ENCODE measurements around the gene MYBPH.

DNA sequence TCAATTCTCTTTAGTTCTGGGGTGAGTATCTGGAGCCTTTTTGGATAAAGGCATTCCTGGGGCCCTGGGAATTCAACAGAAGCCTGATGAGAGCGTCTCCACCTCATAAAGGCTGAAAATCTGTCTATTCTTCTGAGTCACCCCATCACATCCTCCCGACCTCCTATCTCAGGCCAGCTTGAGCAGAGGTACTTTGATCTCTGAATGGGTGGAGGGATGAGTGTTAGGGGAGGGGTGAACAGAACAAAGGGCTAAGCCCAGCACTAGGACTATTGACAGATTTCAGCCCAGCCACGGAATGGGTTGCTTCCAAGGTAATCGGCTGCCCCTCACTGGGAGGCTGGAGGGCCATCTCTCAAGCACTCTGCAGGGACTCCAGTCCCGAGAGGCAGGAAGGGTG is 2.5 kb upstream of the MYBPH start:
- no peak for TF ChIP-seq KDM1A (IDR thresholded peaks at IDR 0.05; ENCODE audit: low read depth)
- TF ChIP-seq, protein P1, sequence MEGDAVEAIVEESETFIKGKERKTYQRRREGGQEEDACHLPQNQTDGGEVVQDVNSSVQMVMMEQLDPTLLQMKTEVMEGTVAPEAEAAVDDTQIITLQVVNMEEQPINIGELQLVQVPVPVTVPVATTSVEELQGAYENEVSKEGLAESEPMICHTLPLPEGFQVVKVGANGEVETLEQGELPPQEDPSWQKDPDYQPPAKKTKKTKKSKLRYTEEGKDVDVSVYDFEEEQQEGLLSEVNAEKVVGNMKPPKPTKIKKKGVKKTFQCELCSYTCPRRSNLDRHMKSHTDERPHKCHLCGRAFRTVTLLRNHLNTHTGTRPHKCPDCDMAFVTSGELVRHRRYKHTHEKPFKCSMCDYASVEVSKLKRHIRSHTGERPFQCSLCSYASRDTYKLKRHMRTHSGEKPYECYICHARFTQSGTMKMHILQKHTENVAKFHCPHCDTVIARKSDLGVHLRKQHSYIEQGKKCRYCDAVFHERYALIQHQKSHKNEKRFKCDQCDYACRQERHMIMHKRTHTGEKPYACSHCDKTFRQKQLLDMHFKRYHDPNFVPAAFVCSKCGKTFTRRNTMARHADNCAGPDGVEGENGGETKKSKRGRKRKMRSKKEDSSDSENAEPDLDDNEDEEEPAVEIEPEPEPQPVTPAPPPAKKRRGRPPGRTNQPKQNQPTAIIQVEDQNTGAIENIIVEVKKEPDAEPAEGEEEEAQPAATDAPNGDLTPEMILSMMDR (IDR thresholded peaks at IDR 0.05) = no peak
- no peak for TF ChIP-seq POLR2A (IDR thresholded peaks at IDR 0.05; ENCODE audit: low read length)
